Umbilical cord (tissue), 2 donors: Measurements from ENCODE around the gene ZNF112. TPM values are rescaled to one million over a fixed set of nuclear protein-coding genes. Genes with fewer than 3 reads are reported as not detected.
"Not testable (repeated sequence)": the region's sequence is repeated elsewhere in the genome, so short reads cannot be mapped to it uniquely, and the experiment has no call there.

ENCODE experiments used
- DNase-seq: peaks from one replicate; pipeline ENCODE4 v3.0.0-alpha.2; 2015; ENCODE audit warnings: low spot score
- total RNA-seq: library from RNA; depleted of rRNA; stranded (reverse); fragments of >200 nt; gene quantifications from one replicate; pipeline ENCODE4 v1.2.3, GENCODE V29; 2014; ENCODE audit warnings: low replicate concordance; ENCODE audit not compliant: insufficient read depth

ZNF112 gene
- 17.3 TPM for total RNA-seq

DNA sequence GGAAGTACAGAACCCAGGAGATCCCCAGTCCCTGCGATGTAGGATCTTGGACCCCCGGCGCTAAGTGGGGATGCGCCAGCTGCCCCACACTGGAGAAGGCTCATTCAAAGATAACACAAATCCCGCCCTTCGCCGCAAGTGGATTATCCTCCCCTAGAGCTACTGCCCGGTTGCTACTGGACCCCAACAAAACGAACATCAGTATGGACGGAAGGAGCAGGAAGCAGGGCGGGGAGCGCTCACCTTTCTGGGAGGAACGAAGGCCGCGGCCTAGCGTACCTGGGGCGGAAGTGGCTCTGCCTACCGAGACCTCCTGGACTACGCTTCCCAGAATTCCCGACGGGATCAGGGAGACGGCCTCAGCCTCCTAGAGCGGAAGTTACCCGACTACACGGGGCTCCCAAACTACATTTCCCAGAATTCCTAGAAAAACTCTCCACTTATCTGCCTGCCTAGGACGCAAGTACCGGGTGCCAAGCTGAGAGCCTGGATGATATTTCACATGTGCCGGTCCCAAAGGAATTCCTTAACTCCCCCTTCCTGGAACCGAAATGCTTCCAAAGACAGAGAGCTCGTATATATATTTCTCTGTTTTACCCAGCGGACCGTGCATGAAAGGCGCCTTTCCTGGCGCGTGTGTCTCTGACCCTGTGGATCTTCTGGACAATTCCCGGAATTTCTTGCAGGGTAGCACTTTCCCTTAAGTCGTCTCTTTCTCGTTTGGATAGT is at the start of gene ZNF112:
Gene ZNF112 (minus strand): TSS at position 298 of the 729 bp plus-strand sequence. CDS start 16,141 bp downstream, outside the sequence.
- peak; percentile 99 for DNase-seq

DNA sequence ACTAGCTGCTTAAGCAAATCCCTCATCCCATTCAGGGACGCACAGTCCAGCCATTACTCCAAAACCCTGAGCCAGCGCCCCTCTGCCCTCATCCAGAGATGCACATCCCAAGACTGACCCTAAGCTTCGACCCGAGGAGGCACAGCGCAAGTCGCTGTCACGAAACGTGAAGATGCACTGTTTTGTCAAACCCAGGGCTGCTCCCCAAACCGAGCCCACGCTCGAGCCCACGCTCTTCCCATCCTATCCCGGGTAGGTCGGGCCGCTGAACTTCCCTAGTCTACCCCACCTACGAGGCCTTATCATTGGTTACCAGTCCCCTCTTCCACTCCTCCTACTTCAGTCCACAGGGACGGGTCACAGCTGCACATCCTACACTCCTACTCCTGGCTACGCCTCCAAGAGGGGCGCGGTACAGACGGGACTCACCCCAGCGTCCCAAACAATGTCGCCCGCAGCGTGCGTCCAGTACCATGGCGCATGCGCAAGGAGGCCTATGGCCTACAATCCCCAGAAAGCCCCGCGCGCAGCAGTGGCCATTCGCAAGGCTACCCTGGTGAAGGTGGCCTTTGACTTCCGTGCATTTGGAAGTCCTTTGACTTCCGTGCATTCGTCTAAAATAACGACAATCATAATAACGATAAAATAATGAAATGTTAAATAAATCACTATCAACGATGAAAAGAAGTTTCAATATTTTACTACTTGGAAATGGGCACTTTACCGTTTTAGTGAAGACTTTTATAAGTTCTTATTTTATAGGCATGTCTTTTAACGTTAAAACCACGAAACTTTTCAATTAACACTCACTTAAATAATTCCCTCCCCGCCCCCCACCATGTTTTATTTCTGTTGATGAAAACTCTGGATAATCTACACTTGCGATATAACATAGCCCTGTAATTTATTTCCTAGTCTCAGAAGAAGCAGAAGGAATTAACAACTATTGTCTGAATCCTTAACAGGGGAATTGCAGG is 44.9 kb upstream of the ZNF112 start, which contains the start of gene ZNF285:
Gene ZNF285 (minus strand): TSS at position 470 of the 977 bp plus-strand sequence. CDS start 4,395 bp downstream, outside the sequence.
- DNase-seq: peak; percentile 99

DNA sequence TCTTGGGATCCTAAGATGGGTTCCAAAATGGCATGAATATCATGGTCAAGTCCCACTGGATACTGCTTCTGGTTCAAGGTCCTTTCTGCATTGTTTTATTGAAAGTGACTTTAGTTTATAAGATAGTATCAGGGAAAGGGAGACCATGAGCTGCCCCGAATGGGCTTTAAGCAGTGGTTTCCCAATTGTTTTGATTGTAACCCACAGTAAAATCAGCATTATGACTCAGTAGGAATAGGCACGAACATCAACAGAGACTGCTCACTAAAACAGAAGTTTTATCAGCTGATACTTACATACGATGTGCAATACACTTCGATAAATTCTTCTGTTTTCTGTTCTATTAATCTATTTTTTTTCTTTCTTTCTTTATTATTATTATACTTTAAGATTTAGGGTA is 32.8 kb upstream of the ZNF112 start:
- not testable (repeated sequence) for DNase-seq

DNA sequence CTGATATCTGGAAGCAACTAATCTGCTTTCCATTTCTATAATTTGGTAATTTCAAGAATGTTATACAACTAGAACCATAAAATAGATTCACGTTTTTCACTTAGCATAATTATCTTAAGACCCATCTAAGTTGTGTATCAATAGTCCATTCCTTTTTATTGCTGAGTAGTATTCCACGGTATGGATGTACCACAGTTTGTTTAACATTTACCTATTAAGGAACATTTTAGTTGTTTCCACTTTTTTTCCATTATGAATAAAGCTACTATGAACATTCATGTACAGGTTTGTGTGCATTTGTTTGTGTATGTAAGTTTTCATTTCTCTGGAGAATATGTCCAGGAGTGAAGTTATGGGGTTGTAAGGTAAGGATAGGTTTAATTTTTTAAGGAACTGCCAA is 18.3 kb upstream of the ZNF112 start:
- DNase-seq: no peak

DNA sequence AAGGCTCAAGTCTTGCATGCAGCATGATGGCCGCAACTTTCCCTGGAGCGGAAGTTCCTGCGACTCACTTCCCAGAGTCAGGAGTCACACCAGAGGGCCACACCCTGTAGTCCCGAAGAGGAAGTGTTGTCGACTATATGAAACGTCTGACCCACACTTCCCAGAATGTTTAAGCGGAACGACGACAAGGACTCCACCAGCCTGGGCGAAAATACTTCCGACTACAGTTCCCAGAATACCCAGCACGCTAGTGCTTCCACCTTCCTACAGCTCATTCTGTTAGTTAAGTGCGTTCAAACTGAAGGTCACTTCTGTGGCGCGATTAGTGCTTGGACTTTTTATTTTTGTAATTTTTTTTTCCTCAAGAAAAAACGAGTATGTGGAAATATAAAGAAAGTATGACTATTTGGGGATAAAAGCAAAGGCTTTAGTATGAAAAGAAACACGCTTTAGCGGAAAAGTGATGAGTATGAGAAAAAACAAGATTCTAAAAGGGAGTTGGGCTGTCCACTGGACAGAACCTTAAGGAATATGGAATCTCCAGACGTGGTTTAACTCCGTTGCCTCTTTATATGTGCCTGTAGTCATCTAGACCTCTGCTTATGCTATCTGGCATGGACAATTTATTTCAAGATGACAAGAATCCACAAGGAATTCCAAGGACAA is 15.5 kb upstream of the ZNF112 start:
- no peak for DNase-seq

DNA sequence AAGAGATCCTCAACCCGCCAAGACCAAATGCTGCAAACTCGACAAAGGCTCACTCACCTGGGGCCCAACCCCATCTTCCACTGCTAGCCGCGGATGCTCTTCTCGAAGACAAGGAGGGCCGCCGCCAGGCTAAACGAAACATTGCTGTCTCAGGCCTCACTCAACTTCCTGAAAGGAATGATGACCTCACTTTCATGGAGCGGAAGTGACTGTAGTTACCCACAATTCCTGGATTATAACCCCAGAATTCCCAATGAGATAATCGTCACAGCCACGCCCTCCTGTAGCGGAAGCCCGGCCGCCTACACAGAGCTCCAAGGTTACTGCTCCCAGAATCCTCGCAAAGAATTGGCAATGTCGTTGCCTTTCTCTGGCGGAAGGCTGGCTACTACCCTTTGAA is 10.5 kb upstream of the ZNF112 start:
- no peak for DNase-seq

DNA sequence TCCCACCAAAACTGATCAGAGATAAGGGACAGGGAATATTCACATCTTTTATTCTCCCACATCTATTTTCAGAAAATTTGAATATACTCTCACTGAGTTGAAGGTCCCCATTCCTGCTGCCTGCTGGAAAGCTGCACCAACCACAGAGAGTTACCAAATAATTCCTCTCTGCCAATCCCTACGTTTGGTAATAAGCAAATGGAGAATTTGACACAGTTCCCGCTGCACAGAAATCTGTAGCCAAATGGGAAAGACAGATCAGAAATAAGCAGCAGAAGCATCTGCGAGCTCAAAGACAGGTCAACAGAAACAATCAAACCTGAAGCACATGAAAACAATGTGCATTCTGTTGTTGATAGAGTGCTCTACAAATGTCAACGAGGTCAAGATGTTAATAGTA is 9.9 kb downstream of the ZNF112 start:
- no peak for DNase-seq

DNA sequence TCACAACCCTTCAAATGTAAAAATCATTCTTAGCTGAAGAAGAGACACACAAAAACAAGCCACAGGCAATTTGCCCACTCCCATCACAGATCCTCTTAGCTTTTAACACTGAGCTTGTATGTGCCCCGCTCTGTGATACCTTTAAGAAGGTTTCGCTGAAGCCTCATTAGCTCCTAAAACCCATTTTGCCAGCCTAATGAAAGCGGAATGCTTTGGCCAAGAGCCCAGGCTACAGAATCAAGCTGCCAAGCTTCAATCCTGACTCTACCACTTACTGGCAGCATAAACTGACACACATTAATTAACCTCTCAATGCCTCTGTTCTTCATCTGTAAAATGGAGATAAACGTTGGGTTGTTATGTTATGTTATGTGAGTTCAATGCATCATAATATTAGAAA is 10.5 kb downstream of the ZNF112 start:
- DNase-seq: no peak

DNA sequence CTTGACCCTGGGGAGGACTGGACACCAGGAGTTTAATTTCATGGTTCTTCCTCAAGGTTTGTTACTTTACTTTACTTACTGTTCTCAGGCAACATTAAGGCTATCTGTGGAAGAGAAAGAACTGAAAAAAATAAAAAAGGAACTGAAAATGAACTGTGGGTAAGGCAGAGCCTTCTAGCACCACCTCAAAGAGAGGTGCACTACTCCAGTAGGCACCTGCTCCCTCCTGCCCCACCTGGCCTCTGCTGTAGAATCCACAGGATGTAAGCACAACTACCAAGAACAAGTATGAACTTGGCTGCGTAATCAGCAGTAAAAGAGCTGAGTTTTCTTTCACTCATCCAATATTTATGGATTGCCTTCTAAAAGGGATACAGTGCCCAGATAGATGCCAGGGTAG is 12.2 kb downstream of the ZNF112 start:
- DNase-seq: no peak

DNA sequence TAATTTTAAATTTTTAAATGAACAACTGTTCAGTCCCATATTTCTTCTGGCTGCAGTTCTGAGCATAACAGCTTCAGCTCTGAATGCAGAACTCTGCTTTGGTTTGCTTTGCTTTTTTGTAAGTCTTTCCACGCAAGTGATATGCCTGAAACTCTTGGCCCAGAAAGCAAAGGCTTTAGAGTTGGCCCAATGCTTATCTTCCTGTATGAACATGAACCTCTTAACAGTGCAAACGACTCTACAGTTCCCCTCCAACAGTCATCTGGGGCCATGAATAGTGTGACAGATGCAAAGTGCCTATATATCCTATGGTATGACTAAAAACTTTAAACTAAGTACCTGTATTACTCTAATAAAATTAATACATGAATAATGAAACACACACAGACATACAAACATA is 14.7 kb downstream of the ZNF112 start:
- DNase-seq: no peak

DNA sequence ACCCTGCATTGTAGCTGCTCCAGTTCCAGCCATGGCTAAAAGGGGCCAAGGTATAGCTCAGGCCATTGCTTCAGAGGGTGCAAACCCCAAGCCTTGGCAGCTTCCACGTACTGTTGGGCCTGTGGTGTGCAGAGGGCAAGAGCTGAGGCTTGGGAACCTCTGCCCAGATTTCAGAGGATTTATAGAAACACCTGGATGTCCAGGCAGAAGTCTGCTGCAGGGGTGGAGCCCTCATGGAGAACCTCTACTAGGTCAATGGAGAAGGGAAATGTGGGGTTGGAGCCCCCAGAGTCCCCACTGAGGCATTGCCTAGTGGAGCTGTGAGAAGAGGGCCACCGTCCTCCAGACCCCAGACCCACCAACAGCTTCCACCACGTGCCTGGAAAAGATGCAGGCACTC is 21.8 kb downstream of the ZNF112 start:
- not testable (repeated sequence) for DNase-seq

DNA sequence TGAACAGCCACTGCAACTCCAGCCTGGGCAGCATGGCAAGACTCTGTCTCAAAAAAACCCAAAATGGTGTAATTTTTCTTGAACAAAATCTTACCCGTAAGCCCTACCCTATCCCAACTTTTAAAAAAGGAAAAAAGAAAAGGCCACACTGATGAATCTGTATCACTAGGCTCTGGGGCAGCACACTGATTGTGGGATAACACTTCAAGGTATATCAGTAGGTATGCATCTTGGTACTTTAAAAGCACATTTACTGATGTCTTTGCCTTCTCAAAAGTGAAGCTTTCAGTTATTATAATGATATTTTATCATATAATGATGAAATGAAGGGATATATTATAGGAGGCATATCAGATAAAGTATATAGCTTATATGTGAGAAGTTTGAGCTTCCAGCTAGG is 24.3 kb downstream of the ZNF112 start:
- no peak for DNase-seq

DNA sequence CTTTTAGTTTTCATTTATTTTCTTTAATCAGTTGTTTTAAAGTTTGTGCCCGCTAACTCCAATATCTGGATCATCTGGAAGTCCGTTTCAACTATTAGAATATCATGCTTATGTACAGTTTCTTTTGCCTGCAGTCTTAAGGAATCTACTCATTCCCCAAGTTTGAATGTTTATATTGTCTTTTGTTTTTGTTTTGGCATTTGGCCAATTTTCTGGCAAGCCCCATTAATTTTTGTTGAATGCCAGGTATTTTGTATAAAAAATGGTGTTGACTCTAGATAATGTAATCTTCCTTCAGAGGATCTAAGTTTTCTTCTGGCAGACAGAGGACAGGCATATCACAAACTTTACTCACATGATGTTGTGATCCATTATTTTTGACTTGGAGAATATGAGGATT is 40.6 kb downstream of the ZNF112 start:
- DNase-seq: no peak

DNA sequence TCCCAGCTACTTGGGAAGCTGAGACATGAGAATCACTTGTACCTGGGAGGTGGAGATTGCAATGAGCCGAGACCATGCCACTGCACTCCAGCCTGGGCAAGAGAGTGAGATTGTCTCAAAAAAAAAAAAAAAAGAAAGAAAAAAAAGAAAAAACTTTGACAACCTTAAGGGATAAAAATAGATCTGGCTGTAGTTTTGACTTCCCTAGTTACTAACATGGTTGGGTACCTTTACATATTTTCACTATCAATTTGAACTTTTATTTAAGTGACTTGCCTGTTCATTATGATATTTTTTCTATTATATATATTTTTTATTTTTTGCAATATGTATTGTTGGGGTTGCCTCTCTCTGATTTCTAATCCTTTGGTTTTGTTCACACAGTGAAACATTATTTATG is 43.2 kb downstream of the ZNF112 start:
- no peak for DNase-seq

DNA sequence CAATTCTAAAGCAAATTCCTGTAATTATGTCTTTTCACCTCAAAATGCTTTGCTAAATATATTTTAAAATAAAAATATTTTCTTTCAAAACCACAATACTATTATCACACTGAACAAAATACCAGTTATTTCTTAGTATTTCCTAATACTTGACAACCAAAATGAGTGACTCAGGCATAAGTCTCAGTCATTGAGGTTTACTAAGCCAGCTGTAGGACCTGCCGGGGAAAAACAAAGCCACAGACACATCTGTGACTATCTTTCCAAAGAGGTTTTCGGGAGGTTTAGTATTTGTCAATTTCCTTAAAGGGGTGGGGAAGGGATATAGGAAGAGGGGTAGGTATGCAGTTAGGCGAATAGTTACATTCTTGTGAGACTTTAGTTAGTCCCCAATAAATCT is 48.5 kb downstream of the ZNF112 start:
- no peak for DNase-seq

DNA sequence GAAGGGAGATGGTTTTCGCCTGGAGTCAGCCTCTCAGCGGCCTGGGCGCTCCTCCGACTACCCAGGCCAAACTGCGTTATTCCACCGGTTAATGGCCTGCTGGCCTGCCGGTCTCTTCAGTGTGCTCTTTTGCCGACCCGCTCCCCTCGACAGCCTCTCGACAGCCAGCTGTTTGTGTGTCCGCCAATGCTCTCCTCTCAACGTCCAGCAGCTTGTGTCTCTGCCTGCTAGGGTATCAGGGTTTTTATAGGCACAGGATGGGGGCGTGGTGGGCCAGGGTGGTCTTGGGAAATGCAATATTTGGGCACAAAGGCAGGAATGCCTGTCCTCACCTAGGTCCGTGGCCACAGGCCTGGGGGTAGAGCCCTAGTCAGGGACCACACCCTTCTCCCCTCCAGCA is 50.2 kb downstream of the ZNF112 start:
- no peak for DNase-seq

DNA sequence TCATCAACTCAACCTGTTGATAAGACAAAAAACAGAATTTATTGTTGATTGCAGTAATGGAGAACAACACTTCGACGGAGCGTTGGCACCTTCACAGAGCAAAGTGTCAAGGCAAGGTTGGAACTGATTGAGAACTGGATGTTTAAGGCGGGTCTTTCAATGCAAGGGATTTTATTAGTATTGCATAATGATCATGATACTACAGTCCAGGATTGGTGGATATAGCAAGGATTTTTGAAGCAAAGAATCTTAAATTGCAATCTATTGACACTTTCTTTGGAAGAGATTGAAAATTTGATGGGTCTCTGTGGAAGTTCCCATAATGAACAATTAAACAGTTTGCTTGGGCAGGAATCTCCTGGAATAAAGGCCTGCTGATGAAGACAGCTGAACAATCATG is 51.0 kb downstream of the ZNF112 start:
- no peak for DNase-seq

DNA sequence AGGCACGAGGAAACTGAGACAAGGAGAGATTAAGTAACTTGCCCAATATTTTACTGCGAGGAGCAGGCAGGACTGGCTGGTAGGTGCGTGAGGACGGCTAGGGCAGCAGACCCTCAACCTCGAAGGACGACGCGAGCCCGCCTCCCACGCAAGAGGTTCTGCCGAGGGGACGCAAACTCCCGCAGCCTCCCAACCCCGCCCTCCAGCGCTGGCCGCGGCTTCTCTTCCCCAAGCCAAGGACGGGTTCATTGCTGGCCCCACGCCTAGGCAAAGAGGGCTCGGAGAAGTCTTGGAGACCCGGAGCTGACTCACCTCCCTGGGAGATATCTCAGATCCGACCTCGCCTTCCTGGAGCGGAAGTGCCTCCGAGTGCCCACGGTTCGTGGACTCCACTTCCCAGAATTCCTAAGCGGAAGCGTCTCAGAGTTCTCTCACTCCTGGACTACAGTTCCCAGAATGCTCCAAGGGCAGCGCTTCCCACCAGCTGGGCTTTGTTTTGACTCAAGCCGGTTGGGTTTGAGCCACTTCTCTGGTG is 51.8 kb downstream of the ZNF112 start, which contains the start of gene ZNF235:
Gene ZNF235 (minus strand): TSS at position 367 of the 535 bp plus-strand sequence. CDS start 1,621 bp downstream, outside the sequence.
- peak; percentile 99 for DNase-seq

DNA sequence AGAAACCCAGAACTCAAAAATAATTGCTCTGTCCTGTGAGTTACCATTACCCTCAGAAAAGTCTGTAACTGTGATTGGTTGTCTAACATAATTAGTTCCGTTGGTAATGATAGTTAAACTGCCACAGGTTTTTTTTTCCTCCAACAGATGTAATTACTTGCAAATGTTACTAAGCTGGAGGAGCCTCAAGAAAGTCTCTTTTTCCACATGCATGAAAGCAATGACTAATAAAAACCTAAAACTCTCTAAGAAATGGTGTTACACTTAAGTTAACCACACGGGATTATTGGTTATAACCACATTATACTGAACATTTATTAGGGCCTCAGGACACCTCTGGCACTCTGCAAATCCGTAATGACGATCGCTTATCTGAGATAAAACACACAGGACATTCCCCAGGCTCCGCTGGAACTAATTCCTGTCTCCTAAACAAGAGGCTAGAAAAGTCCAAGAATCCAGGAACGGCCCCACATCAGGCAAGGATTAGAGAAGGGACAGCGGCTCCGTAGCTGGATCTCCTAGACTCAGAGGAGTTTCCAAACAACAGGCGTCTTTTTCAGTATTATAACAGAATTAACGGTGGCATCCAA is 52.4 kb downstream of the ZNF112 start:
- peak; percentile 61 for DNase-seq

DNA sequence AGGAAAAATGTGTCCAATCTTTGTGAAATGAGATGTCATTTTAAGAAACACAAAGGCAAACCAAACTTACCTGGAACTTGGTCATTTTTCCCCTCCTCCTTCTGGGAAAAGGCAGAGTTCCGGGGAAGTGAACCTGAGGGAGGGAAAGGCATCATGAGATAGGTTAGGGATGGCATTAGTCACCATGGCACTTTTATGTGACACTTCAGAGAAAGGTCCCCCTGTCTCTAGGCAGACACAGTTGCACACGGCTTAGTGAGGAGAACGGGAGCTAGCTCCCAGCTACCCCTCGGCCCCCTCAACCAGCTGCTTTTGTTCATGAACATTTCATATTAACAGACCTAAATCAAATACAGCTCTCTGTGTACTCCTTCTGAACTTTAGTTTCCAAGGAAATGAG is 53.2 kb downstream of the ZNF112 start:
- no peak for DNase-seq

DNA sequence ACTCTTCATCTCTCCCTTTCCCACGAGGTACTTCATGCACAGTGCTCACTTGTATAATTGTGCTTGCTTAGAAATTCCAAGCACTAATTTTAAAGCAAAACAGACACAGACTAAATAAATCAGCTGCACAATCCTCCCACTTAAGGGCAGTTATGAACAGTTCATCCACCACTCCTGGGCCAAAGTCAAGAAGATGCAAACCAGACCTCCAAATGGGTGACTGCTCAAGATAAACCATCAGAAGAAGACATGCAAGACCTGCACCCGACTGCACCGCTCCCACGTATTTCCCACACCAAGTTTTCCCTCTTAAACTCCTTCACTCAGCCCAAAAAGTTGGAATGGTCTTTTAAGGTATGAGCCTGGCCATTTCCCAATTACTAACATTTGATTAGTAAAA is 71.5 kb downstream of the ZNF112 start:
- DNase-seq: no peak
